HG03139 (cell line): ENCODE results near the gene PARS2.

Experiments
- ATAC-seq: cut with Tn5 transposase; IDR thresholded peaks from one replicate; pipeline ENCODE4 v1.9.1; 2021; ENCODE audit not compliant: unreplicated experiment

Gene PARS2

GRCh38 chr1:54742282-54742681 lies 22.0 kb downstream of the PARS2 start:
- no peak for ATAC-seq

DNA sequence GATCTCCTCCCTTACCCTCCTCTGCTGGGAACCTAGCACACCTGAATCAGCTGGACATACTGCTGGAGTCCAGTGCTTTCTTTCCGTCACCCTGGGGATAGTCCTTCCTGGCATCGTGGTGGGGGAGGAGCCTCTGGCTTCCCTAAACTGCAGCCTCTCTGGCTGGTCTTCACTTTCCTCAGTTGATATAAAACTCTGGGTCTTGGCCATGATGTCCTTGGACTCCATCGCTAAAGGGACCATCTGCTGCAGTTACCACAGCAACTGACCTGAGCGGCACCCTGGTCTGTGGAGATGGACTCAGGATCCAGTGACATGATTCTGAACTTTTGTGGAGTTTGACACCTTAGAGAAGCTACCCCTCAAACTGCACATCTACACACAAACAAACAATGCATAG lies 22.8 kb downstream of the PARS2 start:
- no peak for ATAC-seq

- no peak for ATAC-seq
These were observed 26.1 kb downstream of the PARS2 start for GRCh38 chr1:54738244-54738643.

GRCh38 chr1:54736685-54737084 lies 27.6 kb downstream of the PARS2 start:
- no peak for ATAC-seq

DNA sequence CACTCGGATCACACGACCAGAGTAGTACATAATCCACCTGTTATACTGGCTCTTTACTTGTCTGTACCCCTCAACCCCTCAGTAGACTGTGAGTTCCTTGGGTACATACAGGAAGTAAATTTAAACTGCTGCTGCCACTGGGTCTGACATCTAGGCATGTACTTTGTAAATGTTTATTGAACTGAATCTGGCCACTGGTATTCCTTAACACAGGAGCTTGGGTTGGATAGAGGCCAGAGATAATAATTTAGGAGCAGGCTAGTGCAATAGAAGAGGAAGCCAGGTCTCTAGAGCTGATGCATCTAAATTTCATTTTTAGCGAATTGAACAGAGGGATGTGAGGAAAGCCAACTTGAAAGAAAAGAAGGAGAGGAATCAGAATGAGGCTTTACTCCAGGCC lies 36.3 kb downstream of the PARS2 start:
- ATAC-seq, result no peak

GRCh38 chr1:54724771-54725170 lies 39.6 kb downstream of the PARS2 start:
- ATAC-seq, result no peak

DNA sequence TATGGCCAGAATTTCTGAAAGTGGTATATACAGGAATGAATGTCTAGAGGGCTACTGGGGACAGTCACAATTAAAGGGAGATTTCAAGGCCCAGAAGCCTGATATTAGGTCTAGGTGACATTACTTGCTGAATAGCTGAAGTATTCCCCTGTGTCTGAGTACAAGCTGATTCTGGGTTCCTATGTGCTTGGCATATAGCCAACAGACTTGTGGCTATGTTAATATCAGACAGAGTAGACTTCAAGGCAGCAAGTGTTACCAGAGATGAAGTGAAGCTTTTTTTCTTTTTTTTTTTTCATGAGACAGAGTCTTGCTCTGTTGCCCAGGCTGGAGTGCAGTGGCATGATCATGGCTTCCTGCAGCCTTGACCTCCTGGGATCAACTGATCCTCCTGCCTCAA lies 40.3 kb downstream of the PARS2 start:
- no peak for ATAC-seq

GRCh38 chr1:54721719-54722118 lies 42.6 kb downstream of the PARS2 start:
- ATAC-seq, result no peak

DNA sequence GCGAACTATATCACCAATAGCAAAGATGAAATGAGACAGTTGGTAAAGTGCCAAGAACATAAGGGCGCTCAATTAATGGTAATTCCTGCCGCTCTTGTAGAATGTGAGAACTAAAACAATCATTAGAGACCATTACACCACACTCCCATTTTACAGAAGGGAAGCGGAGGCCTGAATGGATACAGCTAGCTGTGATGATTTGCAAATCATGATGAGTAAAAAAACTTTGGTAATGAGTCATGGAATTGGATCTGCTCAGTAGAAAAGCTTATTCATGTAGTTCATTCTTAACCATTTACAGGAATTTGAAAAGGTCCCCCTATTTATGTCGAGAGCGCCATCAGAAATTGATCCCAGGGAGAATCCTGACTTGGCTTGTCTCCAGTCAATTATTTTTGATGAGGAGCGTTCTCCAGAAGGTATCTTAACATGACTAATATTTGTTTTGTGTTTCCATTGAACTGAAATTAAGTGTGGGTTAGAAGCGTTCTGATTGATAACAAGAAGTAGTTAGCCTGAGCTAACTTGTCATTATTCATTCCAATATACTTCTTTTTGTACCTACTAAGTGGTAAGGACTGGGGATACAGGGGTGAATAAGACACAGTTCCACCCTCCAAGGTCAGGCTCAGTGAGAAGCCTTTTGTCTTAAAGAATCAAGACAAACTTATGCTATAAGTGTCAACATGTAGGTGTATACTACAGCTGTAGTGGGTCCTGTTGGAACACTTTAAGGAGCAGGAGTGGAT lies 47.9 kb downstream of the PARS2 start:
- ATAC-seq, result no peak

DNA sequence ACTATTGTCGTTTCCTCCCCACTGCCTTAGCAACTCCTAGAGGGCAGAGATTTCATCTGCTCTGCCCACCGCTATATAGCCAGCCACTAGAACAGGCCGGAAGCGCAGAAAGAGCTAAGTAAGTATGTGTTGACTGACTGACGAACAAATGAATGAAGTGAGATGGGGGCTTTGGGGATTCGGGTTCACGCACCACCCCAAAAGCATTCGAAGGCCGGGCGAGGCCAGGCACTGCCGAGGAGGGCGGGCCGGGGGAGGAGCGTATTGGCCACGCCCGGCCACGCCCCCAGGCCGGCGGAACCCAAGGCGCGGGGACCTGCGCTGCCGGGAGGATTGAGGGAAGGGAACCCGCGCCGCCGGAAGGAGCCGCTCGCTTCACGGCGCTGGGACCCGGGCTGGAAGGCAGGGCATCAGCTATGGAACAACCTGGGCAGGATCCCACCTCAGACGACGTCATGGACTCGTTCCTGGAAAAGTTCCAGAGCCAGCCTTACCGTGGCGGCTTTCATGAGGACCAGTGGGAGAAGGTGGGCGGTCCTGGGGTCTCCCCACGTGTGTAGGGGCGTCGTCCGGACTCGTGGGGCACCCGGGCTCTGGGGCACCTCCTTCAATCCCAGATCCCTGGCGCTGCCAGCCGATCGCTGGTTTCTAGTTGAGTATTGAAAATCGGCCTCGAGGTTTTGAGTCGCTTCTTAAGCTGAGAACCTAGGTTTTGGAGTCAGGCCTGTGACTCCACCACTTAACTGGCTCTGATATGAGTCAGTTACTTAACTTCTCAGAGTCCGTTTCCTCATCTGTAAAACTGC lies 48.6 kb downstream of the PARS2 start, which contains the start of gene TTC4:
TTC4 (plus strand) TSS at position 369 of the 806 bp plus-strand sequence; CDS start at position 417, 48 bp downstream.
- peak; percentile 98 for ATAC-seq

DNA sequence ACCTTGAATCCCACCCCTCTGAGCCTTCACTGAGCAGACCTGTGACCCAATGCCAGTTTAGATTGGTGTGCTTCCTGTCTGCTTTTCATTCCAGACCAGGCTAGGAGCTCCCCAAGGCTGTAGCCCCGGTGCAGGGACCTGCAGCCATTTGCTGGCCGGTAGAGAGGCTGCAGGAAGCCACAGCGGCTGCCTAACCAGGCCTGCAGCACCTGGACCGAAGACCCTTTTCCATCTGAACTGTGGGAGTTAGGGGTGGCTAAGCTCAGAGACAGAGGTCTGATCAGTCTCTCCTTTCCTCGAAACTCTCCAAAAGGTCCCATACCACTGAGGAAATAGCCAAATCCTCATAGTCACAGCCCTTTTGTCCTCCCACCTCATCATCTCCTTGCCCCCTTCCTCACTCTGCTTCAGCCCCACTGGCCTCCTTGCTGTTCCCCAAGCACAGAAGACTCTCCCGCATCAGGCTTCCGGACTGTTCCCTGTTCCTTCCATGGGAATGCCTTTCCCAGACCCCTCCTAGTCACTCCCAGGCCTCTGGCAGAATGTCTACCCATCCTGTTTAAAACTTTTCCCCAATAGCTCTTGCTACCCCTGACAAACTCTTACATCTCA lies 49.3 kb downstream of the PARS2 start:
- no peak for ATAC-seq

- ATAC-seq, result no peak
These were observed 52.8 kb downstream of the PARS2 start for GRCh38 chr1:54711536-54711935.

DNA sequence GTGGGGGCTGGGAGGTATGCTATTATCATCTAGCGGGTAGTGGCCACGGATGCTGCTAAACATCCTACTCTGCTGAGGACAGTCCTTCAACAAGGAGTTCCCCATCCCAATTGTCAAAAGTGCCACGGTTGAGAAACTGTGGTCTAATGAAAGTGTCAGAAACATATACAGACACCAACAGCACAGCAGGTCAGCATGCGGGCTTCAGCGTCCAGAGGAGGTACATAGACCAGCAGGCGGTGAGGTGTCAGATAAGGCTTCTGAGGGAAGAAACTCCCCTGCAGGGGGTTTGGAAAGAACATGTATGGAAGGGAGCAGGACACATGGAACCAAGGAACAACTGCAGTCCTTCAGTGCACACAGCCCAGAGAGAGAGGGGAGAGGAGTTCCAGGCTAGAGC lies 53.5 kb downstream of the PARS2 start:
- ATAC-seq, result no peak

DNA sequence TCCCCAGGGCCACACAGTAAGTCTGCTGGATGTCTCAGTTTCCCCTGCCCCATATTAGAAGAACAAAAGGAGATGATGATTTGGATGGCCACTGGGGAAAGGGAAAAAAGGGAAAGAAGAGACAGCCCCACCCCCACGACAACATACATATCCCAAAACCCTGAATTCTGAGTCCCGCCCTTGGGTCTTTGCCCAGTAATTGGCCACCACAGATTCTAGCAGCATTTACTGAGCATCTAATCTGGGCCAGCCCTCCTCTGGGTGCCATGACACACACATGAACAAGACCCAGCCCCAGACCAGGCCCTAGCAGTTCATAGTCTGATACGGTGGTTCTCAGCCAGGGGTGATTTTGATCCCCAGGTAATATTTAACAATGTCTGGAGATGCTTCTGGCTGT lies 53.9 kb downstream of the PARS2 start:
- no peak for ATAC-seq

DNA sequence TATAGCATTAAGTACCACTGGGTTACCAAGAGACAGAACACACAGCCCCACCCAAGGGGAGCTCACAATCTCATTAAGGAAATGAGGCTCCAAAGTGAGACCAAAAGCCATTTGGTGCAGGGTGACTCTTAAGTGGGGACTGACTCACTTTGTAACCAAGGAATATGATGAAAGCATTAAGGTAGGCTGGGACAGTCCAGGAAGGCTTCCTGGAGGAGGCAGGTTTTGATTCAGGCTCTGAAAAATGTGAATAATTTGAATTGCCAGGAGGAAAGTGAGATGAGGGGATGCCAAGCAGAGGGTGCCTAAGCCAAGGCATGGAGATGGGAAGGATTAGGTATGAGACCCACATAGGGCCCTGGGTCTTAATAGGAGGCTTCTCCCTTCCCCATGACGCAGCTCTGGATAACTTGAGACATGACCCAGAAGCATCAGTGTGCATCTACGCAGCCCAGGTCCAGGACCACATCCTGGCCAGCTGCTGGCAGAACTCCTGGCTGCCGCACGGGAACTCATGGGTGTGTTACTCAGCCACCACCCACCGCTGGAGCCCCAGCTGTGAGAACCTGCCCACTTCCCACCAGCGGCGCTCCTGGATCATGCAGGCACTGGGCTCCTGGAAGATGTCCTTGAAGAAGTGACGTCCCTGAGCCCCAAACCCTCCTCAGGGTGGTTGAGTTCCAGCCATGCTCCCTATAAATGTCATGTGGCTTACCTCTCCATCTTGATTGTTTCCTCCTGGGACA lies 54.6 kb downstream of the PARS2 start:
- ATAC-seq, result no peak

GRCh38 chr1:54708385-54708784 lies 55.9 kb downstream of the PARS2 start:
- no peak for ATAC-seq
